CD4-positive, alpha-beta T cell treated with Interleukin-4 for 4 hours (primary cell): ENCODE measurements around the gene BBS9.

ENCODE experiments used
- DNase-seq: peaks from one replicate; pipeline ENCODE4 v3.0.0-alpha.2; 2020

BBS9 gene

DNA sequence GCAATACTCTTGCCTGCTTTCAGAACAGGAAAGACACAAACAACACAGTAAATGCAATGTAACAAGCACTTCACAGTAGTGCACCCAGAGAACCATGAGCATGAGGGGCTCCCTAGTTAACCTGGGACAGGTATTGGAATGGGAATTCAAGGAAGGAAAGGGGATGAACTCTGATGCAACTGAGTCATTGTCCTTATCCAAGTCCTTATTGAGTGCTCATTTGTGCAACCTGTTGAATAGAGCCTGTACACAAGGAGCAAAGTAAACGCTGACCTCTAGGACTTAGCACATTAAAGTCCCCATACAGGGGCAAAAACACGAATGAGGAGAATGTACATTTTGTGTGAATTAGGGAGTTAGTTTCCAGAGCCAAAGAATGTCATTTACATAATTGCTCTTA lies 499.5 kb downstream of the BBS9 start:
- DNase-seq = no peak

DNA sequence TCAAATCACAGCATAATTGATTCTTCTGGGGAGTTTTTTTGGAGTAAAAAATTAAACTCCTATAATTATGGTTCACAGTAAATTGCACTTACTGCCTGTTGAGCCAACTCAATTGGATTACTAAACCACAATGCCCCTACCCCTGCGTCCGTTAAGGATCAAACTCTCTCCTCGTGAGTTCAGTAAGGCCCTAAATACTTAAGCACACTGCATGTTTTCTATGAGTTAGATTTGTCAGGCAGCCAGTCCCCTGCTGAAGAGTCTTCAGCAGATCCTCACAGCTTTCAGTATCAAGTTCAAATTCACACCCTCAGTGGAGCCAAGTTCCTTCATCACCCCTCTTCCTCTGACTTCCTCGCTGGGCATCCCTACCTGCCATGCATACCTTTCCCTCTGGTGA lies 501.0 kb downstream of the BBS9 start:
- DNase-seq = no peak

DNA sequence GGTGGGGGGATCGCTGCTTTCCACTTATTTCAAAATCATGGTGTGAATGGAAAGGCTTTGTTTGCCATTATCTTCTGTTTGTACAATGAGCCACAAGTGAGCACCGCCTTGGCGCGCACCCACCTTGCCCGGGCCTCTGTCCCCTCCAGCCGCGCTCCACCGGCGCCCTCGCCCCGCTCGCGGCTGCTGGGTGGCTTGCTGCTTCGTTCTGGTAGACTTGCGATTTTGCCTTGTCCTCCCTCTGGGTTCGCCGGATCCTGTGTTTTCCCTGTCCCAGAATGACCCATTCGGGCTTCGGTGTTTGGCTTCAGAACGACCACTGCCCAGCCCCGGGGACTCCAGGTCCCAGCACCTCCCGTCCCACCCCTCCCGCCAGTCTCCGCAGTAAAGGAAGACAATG lies 503.0 kb downstream of the BBS9 start:
- DNase-seq = no peak

DNA sequence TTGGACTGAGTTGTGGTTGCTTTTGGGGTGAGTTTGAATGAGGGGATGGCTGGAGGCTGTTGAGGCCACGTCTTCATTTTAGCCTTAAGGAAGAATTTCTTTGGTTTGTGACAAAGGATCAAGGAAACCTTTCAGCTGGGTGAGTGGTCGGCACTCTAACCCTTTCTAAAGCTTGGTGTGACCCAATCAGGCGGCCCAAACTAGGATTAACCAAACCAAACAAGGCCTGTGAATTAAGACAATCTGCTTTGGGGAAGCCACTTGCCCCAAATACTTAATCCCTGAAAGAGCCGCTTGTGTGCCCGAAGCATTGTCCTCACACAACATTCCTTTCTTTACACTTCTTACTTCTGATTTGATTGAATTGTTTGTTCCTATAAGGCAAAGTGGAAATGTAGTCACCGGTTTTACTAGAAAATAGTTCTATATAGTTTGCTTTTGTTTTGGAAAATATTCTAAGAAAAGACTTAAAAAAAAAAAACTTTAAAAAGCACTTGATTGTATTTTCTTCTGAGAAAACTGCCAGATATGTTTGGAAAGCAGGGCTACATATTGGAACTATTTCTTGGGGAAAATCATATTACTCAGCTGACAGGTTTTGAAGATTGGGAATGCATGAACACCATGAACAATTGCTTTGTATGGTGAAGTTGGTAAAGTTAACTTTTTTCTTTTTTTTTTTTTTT lies 503.6 kb downstream of the BBS9 start:
- no peak for DNase-seq

DNA sequence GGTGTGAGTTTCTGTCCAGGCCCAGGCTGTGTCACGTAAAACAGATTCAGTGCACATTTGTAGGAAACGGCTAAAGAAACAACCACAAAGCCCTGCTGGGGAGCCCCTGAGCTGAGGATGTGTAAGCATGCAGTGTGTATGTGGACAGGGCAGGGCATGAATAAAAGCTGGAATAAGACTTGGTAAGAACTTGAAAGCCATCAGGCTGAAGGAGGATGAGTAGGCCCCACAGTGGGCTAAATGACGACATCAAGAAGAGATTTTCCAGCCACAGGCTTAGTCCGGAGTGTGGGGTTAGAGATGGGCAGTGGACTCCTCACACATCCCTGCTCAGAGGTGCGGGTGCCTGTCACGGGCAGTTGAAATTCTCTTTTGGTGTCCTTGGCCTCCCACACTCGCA lies 505.2 kb downstream of the BBS9 start:
- no peak for DNase-seq

DNA sequence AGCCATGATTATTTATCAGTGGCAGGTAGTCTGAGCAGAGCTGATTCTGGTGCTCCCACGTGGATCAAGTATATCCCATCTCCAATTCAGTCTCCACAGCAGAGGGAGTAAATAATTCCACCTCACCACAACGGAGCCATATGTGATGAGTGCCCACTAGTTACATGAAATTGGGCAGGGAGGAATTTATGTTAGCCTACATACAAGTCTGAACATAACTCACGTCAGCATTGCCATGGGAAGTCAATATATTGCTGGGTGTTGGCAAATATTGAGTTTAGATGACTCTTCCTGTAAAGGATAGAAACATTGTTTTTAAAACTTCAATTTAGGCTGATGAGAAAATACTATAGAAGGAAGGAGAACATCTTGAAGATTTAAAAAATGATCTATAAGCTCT lies 507.0 kb downstream of the BBS9 start:
- no peak for DNase-seq

DNA sequence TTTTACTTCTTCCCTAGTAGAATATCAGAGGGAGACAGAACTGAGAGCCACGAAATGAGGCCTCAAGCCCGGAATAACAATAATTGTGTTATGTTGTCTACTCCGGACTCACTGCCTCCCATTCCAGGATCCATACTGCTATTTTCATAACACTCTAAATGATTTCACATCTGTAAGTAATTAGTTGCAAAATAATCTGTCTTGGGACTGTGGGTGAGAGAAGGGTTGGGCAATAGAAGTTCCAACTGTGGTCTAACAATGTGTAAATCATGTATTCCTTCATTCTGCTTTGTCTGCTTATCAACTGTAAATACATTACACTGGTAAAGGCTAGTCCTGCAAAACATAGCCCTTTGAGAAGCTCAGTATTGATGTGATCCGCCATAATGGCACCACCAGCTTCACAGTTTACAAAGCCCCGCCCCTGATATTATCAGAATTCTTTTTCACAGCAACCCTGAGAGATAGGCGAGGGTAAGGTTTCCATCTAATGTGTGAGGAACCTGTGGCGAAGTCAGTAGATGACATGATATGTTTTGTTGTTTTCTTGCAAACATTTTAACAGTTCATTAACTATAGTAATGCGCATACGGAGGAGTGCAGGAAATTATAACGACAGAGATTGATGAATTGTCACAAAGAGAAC lies 510.3 kb downstream of the BBS9 start:
- DNase-seq = no peak

DNA sequence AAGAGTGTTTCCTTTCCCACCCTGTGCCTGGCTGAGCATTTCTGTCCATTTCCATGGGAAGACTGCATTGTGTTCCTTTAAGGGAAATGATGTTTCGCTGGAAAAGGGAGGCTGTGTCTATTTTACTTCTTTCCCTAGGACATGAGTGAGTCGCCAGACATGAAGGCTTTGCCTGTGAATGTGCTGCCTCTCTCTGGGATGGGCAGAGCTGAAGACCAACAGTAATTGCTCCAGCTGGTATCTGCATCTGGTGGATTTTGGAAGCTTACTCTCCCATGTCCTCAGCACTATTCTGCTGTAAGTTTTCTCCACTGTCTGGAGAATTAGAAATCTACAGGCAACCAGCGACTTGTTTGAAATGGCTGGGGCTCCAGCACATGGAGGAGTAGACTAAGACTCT lies 511.4 kb downstream of the BBS9 start:
- no peak for DNase-seq

DNA sequence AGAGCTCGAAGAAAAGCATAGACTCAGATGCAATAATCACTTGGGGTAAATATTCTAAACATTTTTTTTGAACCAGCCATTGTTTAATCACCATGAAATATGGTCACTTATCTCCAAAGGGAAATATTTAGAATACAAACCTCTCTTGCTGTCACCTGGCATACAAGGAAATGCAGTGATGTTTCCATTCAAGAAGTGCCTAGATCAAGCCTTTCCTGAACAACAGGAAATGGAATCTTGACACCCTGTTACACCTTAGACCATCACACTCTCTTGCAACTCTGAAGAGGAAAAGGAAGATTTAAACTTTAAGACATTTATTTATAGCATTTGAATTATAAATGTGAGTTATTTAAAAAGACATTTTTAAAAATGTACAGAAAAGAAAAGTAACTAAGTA lies 512.9 kb downstream of the BBS9 start:
- no peak for DNase-seq

DNA sequence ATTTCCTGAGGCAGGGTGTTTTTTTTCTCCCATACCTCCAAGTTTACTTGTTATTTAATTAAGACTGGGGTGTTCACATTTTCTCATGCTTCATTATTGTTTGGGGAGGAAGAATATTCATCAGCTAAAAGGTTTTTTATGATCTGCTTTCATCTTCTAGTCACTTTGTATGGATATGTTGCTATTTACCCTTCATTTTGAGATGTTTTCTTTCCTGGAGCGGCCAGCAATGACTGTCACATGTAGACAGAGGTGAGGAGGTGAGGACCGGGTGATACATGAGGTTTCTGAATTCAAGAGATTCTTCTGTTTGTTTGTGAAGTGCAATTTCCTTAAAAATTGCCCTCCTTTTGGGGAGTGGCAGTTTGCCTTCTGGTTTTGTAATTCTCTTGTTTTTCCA lies 514.2 kb downstream of the BBS9 start:
- no peak for DNase-seq

DNA sequence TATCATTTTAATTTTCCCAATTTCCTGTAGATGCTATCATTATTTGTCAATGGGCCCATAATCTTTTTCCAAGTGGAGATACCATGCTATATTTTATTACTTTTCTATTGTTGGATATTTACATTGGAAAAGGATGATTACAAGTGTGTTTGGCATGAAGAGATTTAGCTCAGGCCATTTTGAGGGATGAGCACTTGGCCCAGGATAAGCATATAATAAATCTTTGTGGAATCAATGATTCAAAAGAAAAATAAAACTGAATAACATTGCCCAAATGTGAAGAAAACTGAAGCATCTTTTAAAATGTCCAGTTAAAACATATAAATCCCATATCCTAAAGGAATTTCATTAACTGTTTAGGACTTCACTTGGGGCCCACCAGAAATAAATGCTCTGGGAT lies 515.1 kb downstream of the BBS9 start:
- no peak for DNase-seq

DNA sequence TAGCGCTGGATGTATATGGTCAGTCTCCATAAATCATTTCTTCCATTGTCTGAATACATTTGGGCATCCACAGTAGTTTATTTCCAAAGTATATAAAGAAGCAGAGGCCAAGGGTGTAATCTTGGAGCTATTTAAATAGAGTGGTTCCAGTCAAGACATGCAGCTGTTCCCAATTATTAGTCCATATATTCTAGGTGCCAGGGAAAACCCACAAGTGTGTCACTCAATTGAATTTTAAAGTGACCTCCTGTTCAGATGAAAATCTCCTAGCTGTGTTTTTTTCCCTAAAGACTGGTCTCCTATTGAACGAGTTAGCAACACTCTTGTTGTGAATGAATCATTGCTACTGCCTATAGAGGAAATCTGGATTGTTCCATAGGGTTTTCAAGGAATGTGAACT lies 515.7 kb downstream of the BBS9 start:
- DNase-seq = no peak

DNA sequence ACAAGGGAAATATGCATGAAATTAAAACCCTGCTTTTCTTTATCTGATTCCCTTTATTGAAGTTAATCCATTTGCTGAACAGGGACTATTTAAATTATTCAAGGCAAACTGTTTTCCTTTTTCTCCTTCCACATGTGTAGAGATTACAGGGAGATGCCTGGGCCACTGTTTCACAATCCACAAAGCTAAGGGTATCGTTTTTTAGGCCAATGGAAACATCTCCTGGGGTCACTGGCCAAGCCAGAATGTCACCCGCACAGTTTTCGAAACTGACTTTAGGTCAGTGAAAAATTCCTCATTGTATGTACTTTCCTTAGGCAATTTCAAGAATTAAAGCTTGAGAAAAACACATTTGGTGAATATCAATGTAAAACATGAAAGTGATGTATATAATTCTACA lies 516.8 kb downstream of the BBS9 start:
- no peak for DNase-seq

DNA sequence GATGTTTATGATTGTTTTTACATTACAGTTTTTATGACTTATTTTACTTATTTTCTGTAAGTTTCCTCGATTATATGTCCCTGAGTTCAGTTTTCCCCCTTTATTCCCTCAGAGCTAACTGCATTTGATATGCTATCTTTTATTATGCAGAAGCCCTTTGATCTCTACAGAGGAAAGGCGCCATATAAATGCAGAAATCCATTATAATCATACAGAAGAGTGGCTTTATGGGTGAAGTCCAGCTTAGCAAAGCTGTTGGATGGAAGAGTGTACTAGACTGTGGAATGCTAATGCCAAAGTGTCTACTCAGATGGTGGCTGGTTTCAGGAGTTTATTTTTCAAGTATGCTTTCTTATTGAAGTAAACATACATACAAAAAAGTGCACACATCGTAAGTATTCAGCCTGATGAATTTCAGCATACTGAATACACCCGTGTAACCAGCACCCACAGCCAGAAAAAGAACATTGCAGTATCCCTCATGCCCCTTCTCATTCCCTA lies 517.6 kb downstream of the BBS9 start:
- no peak for DNase-seq

DNA sequence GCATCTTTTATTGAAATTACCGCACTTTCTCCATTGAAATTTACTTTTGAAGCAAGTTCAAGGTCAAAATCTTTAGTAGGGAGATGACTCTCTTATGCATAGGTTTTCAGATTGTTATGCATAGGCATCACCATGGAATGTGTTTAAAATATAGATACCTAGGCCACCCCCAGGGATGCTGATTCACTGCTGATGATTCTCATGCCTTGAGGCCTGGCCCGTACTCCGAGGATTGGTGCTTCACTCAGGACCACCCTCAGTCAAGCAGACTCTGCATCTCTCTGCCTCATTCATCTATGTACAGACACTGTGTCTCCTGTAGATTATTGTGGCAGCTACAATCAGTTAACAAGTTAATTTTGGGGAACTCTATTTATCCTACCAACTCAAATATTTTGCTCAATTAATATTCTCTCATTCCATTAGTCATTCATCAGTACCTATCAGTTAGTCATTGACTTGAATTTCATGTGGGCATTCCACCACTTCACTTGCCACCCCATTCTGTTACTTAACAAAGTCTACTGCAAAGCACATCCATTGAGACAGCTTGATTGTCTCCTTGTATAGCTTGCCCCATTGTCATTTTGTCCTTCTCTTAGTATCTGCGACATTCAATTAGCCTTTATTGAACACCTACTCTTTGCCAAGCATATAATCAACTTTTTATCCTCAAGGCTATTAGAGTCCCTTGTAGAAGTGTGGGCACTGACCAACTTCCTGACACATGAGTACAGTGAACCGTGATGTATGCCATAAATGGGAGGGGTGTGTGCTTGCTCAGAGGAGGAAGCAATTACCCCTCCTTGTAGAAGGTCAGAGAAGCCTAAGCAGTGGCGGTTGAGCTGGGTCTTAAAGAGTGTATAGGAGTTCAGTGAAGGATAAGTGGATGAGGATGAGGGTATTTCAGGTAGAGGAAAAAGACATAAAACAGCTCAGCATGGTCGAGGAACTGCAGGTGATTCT lies 520.4 kb downstream of the BBS9 start:
- no peak for DNase-seq

DNA sequence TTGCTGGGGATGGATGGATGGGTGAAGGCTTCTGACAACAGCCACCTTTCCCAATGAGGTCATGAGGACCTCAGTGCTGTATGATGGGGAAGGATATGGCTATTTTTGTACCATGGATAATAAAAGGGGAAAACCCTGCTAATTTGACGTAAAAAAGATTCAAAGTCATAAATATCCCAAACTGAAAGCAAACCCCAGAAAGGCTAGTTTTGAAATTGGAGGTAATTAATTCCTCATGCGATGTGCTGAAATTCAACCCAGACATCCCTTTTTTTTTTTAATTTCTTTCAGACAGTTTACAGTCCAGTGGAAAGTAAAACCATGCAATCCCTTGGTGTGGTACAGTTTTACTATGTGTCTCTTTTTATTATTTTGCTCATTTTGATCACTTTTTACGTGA lies 521.5 kb downstream of the BBS9 start:
- DNase-seq = no peak

DNA sequence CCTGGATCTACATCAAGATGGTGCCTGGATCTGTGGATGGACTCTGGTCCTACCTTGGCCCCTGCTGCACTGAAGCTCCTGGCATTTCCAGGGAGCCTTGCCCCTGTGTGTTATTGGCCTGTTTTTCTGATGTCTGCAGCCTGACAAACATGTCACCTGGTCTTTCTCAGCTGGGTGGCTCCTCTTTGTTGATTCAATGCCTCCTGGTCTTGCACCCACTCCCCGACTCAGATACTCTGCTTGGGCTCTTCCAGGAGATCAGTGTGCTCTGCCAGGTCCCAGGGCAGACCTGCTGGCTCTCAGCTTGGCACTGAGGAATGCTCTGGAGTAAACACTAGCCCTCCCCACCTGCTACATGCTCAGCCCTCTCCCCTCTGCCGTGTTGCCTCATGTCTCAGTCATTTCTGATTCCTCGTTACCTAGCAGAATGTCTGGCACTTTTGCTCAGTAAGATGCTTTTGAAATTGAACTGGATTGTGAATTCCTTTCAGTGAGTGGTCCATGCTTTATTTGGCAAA lies 522.7 kb downstream of the BBS9 start:
- DNase-seq = no peak

DNA sequence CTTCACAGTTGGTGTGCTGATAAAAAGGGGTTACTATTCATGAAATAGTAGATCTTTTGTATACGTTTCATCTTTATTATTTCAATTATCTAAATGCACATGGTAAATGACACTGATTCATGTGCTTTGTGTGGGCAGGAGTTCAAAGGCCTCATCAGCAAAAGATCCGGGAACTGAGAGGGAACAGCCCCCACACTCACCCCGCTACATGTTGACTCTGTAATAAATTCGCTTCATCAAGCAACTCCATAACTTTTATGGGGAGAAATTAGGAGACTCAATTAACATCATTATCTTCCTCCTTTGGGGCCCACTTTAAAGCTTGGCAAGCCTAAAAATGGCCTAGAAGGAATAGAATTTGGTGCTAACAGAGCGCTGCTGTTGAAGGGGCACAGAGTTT lies 525.3 kb downstream of the BBS9 start:
- no peak for DNase-seq
